ENCODE data around the gene ZNF628.

ZNF628 gene

GRCh38 chr19:55529636-55530234 lies 53.3 kb downstream of the ZNF628 start:
- DNase-seq (ENCODE audit: low read depth, low spot score), result no peak

DNA sequence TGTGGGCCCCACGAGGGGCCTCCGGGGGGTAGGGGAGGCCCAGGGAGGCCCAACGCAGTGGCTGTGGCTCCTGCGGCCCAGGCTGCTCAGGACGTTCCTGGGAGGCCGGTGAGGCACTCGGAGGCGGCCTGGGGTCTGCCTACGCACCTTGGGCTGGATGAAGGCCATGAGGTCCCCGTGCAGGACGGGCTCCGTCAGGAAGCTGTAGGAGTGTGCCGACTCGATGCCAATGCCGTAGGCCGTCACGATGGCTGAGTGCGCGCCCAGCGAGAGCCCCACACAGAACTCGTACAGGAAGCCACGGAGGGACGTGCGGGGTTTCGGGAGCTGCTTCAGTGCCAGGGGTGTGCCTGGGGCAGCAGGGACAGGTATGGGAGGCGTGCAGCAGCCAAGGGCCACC lies 54.6 kb downstream of the ZNF628 start:
- no peak for DNase-seq (ENCODE audit: low read depth, low spot score)

Measured in astrocyte of the hippocampus (primary cell).